CD8-positive, alpha-beta memory T cell (primary cell): ENCODE results near the gene GINS1. TPM values are rescaled to one million over a fixed set of nuclear protein-coding genes. Genes with fewer than 3 reads are reported as not detected.
"Not testable (repeated sequence)": the region's sequence is repeated elsewhere in the genome, so short reads cannot be mapped to it uniquely, and the experiment has no call there.

ENCODE experiments used
- CTCF ChIA-PET: fragments of 350-600 bp; sonication (Branson Sonifier 250); formaldehyde crosslinking; loops from one replicate; lab custom pipeline; 2021; ENCODE audit warnings: antibody characterized with exemption; lab: Charles Lee
- POLR2A ChIA-PET: fragments of 350-600 bp; sonication (Branson Sonifier 250); formaldehyde crosslinking; loops from one replicate; lab custom pipeline; 2021; ENCODE audit warnings: antibody characterized with exemption; lab: Charles Lee
- DNase-seq, 5 donors: peaks; one replicate each; pipeline versions ENCODE4 v3.0.0 to v3.0.0-alpha.2; 2020 to 2022; ENCODE audit warnings: mixed read lengths in 1 of 5
- H3K27ac ChIP-seq: one replicate; pipeline ENCODE4 v1.7.0; 2013; ENCODE audit warnings: low read depth, mild to moderate bottlenecking, low read length, moderate library complexity
- H3K27me3 ChIP-seq: 2 replicates; pipeline ENCODE4 v1.7.0; 2013; ENCODE audit warnings: low read length, mild to moderate bottlenecking; ENCODE audit not compliant: insufficient read depth, poor library complexity, severe bottlenecking
- H3K36me3 ChIP-seq: 2 replicates; pipeline ENCODE4 v1.7.0; 2013; ENCODE audit warnings: mild to moderate bottlenecking, low read length, moderate library complexity; ENCODE audit not compliant: insufficient read depth
- H3K4me1 ChIP-seq: 2 replicates; pipeline ENCODE4 v1.7.0; 2013; ENCODE audit warnings: mild to moderate bottlenecking, low read length, moderate library complexity; ENCODE audit not compliant: insufficient read depth
- H3K4me3 ChIP-seq: 2 replicates; pipeline ENCODE4 v1.7.0; 2013; ENCODE audit warnings: mild to moderate bottlenecking, low read length
- H3K9me3 ChIP-seq: 2 replicates; pipeline ENCODE4 v1.7.0; 2013; ENCODE audit warnings: mild to moderate bottlenecking, low read length
- H3K27ac Mint-ChIP-seq, 8 donors: one replicate each; pipeline ENCODE4 v1.8.0; 2020 to 2021; ENCODE audit warnings: mixed read lengths in 8 of 8, mild to moderate bottlenecking in 6 of 8, inconsistent platforms in 3 of 8, moderate library complexity in 3 of 8
- H3K27me3 Mint-ChIP-seq, 2 donors: one replicate each; pipeline ENCODE4 v1.8.0; 2020 to 2021; ENCODE audit warnings: mixed read lengths in 2 of 2, mild to moderate bottlenecking in 1 of 2, moderate library complexity in 1 of 2
- H3K36me3 Mint-ChIP-seq, 3 donors: one replicate each; pipeline ENCODE4 v1.8.0; 2020 to 2021; ENCODE audit warnings: mixed read lengths in 3 of 3, inconsistent platforms in 1 of 3, mild to moderate bottlenecking in 1 of 3
- H3K4me1 Mint-ChIP-seq, 3 donors: one replicate each; pipeline ENCODE4 v1.8.0; 2020 to 2021; ENCODE audit warnings: mixed read lengths in 3 of 3, inconsistent platforms in 1 of 3, mild to moderate bottlenecking in 1 of 3
- H3K4me3 Mint-ChIP-seq, 7 donors: one replicate each; pipeline ENCODE4 v1.8.0; 2020 to 2021; ENCODE audit warnings: mixed read lengths in 7 of 7, mild to moderate bottlenecking in 6 of 7, moderate library complexity in 4 of 7, inconsistent platforms in 2 of 7
- H3K9me3 Mint-ChIP-seq, 5 donors: one replicate each; pipeline ENCODE4 v1.8.0; 2020 to 2022; ENCODE audit warnings: mixed read lengths in 5 of 5, mild to moderate bottlenecking in 3 of 5, moderate library complexity in 2 of 5, inconsistent platforms in 1 of 5
- polyA plus RNA-seq: library from polyadenylated mRNA; unstranded; fragments of 300-500 nt; fragmentation: Illumina TruSeq; gene quantifications from one replicate; pipeline ENCODE4 v1.2.3, GENCODE V29; 2021
- total RNA-seq, 2 experiments: library from RNA; stranded (reverse); gene quantifications; one replicate each; pipeline ENCODE4 v1.2.3, GENCODE V29; 2021

GINS1 gene
- total and polyA plus RNA-seq, 3 experiments from 2014 or later, result 0.74 to 31.2 (median 26.0) TPM

- H3K9me3 Mint-ChIP-seq, result no peaks in the 10 kb centered on the region
- H3K36me3 Mint-ChIP-seq, result no peaks in the 10 kb centered on the region
- POLR2A ChIA-PET, result no interaction called here
- no peaks in the 10 kb centered on the region for H3K27me3 ChIP-seq
- H3K27me3 Mint-ChIP-seq, result peaks cover 0 to 3% of the 10 kb centered on the region in 2 donors
- H3K27ac Mint-ChIP-seq, result no peak overlapping the region
- H3K27ac ChIP-seq, result no peak overlapping the region
- H3K4me3 Mint-ChIP-seq, result no peak overlapping the region
- no peaks in the 10 kb centered on the region for H3K36me3 ChIP-seq
- H3K4me1 ChIP-seq, result no peaks in the 10 kb centered on the region
- no peaks in the 10 kb centered on the region for H3K9me3 ChIP-seq
- DNase-seq, result no peak
- CTCF ChIA-PET, result no interaction called here
- no peaks in the 10 kb centered on the region for H3K4me1 Mint-ChIP-seq
- no peak overlapping the region for H3K4me3 ChIP-seq
Measured at GRCh38 chr20:25467441-25467840, 60.0 kb downstream of the GINS1 start.

DNA sequence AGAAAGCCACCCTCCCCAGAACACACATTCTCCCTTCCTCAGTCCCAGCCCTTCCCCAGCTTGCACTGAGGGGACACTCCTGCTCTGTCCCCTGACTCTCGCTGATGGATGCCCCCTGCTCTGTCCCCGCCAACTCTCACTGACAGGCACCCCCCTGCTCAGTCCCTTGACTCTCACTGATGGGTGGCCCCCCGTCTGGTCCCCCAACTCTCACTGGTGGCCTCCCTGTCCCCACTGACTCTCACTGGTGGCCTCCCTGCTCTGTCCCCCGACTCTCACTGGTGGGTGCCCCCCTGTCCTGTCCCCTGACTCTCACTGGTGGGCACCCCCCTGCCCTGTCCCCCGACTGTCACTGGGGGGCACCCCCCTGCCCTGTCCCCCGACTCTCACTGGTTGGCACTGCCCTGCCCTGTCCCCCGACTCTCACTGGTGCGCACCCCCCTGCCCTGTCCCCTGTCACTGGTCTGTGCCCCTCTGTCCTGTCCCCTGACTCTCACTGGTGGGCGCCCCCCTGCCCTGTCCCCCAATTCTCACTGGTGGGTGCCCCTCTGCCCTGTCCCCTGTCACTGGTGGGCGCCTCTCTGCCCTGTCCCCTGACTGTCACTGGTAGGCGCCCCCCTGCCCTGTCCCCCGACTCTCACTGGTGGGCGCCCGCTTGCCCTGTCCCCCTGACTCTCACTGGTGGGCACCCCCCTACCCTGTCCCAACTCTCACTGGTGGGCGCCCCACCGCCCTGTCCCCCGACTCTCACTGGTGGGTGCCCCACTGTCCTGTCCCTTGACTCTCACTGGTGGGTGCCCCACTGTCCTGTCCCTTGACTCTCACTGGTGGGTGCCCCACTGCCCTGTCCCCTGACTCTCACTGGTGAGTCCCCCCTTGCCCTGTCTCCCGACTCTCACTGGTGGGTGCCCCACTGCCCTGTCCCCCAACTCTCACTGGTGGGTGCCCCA lies 60.9 kb downstream of the GINS1 start:
- no peaks in the 10 kb centered on the region for H3K27me3 ChIP-seq
- H3K36me3 ChIP-seq, result no peaks in the 10 kb centered on the region
- ChIA-PET CTCF (no interaction called here), POLR2A (no interaction called here)
- no peaks in the 10 kb centered on the region for H3K4me1 ChIP-seq
- no peak overlapping the region for H3K27ac ChIP-seq
- Mint-ChIP-seq H3K27ac (no peak overlapping the region), H3K36me3 (no peaks in the 10 kb centered on the region), H3K9me3 (no peaks in the 10 kb centered on the region), H3K4me1 (no peaks in the 10 kb centered on the region), H3K4me3 (no peak overlapping the region), H3K27me3 (peaks cover 0 to 3% of the 10 kb centered on the region in 2 donors)
- DNase-seq, result no peak
- no peaks in the 10 kb centered on the region for H3K9me3 ChIP-seq
- H3K4me3 ChIP-seq, result no peak overlapping the region

DNA sequence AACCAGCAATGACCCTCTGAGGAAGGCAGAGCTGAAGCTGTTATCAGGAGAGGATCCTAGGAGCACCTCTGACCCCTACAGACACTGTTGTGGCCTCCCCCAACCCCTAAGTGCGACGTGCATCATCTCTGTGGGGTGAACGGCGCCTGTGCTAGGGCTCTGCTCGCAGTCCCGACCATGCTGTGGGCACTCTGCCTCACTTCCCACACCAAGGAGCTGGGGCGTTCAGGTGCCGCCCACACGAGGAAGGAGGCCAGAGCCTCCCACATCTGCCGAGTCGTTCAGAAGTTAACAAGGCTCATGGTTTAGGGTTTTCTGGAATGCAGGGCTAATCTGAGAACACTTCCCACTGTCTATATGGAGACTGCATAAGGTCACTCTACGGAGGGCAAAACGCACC lies 62.1 kb downstream of the GINS1 start:
- ChIA-PET CTCF (no interaction called here), POLR2A (no interaction called here)
- Mint-ChIP-seq H3K4me1 (no peaks in the 10 kb centered on the region), H3K4me3 (no peak overlapping the region), H3K9me3 (no peaks in the 10 kb centered on the region), H3K27me3 (peaks cover 0 to 3% of the 10 kb centered on the region in 2 donors), H3K27ac (no peak overlapping the region), H3K36me3 (no peaks in the 10 kb centered on the region)
- no peak for DNase-seq
- H3K4me1 ChIP-seq, result no peaks in the 10 kb centered on the region
- H3K4me3 ChIP-seq, result no peak overlapping the region
- H3K27ac ChIP-seq, result no peak overlapping the region
- H3K36me3 ChIP-seq, result no peaks in the 10 kb centered on the region
- no peaks in the 10 kb centered on the region for H3K27me3 ChIP-seq
- no peaks in the 10 kb centered on the region for H3K9me3 ChIP-seq

DNA sequence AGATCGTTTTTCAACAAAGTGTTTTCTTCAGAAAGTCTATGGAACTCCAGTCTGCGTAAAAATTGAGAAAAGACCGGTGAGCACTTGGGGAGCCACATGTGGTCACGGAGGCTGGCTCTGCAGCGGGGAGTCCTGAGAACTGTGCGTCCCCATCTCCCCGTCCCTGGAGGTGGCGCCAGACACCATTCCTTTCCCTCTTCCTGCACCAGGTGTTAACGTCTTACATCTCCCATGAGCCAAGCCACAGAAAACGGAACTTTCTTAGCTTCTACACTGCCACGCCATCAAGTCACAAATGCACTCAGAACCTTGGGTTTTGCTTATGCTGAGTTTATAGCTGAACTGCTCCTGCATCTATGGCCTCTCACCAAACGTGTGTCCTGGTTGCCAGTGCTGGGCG lies 62.6 kb downstream of the GINS1 start:
- Histone ChIP-seq H3K4me3 (no peak overlapping the region), H3K27ac (no peak overlapping the region), H3K9me3 (no peaks in the 10 kb centered on the region), H3K4me1 (no peaks in the 10 kb centered on the region), H3K36me3 (no peaks in the 10 kb centered on the region), H3K27me3 (no peaks in the 10 kb centered on the region)
- ChIA-PET CTCF (interaction anchor here (1.0 kb wide), 1 partner anchor 9 kb away, joined by 3 read pairs; no protein-coding TSS in a partner anchor), POLR2A (no interaction called here)
- peak in 2 of 5 donors; percentile 7 to 39 for DNase-seq
- no peak overlapping the region for H3K27ac Mint-ChIP-seq
- no peaks in the 10 kb centered on the region for H3K36me3 Mint-ChIP-seq
- peaks cover 0 to 3% of the 10 kb centered on the region in 2 donors for H3K27me3 Mint-ChIP-seq
- H3K4me1 Mint-ChIP-seq, result no peaks in the 10 kb centered on the region
- H3K4me3 Mint-ChIP-seq, result no peak overlapping the region
- no peaks in the 10 kb centered on the region for H3K9me3 Mint-ChIP-seq

- Histone ChIP-seq H3K4me1 (no peaks in the 10 kb centered on the region), H3K9me3 (no peaks in the 10 kb centered on the region), H3K27me3 (no peaks in the 10 kb centered on the region), H3K4me3 (no peak overlapping the region), H3K27ac (no peak overlapping the region), H3K36me3 (no peaks in the 10 kb centered on the region)
- POLR2A ChIA-PET, result no interaction called here
- no peaks in the 10 kb centered on the region for H3K9me3 Mint-ChIP-seq
- H3K4me1 Mint-ChIP-seq, result no peaks in the 10 kb centered on the region
- CTCF ChIA-PET, result no interaction called here
- H3K27me3 Mint-ChIP-seq, result peaks cover 0 to 3% of the 10 kb centered on the region in 2 donors
- no peaks in the 10 kb centered on the region for H3K36me3 Mint-ChIP-seq
- H3K27ac Mint-ChIP-seq, result no peak overlapping the region
- DNase-seq, result no peak
- H3K4me3 Mint-ChIP-seq, result no peak overlapping the region
Measured at GRCh38 chr20:25471020-25471419, 63.5 kb downstream of the GINS1 start.

- H3K9me3 ChIP-seq, H3K4me3 ChIP-seq, H3K4me3 Mint-ChIP-seq, CTCF ChIA-PET, H3K4me1 Mint-ChIP-seq, H3K27ac Mint-ChIP-seq, H3K27ac ChIP-seq, DNase-seq, H3K36me3 Mint-ChIP-seq, H3K36me3 ChIP-seq, POLR2A ChIA-PET, H3K4me1 ChIP-seq, H3K27me3 Mint-ChIP-seq, H3K27me3 ChIP-seq, H3K9me3 Mint-ChIP-seq: not testable (repeated sequence)
Measured at GRCh38 chr20:25473297-25473696, 65.8 kb downstream of the GINS1 start.

- no peaks in the 10 kb centered on the region for H3K36me3 Mint-ChIP-seq
Measured at GRCh38 chr20:25476106-25477013, 68.9 kb downstream of the GINS1 start.

More at GRCh38 chr20:25476106-25477013, 68.9 kb downstream of the GINS1 start:
- POLR2A ChIA-PET, result no interaction called here
- no peaks in the 10 kb centered on the region for H3K36me3 ChIP-seq
- H3K27ac Mint-ChIP-seq, result no peak overlapping the region
- no peaks in the 10 kb centered on the region for H3K9me3 ChIP-seq
- no peaks in the 10 kb centered on the region for H3K4me1 ChIP-seq
- H3K4me3 ChIP-seq, result no peak overlapping the region
- no peaks in the 10 kb centered on the region for H3K9me3 Mint-ChIP-seq
- CTCF ChIA-PET, result interaction anchor here (1.7 kb wide), 1 partner anchor 12 kb away, joined by 4 read pairs; no protein-coding TSS in a partner anchor
- no peaks in the 10 kb centered on the region for H3K4me1 Mint-ChIP-seq
- no peak for DNase-seq
- H3K27ac ChIP-seq, result no peak overlapping the region
- H3K27me3 Mint-ChIP-seq, result no peaks in the 10 kb centered on the region
- no peak overlapping the region for H3K4me3 Mint-ChIP-seq
- H3K27me3 ChIP-seq, result no peaks in the 10 kb centered on the region
